ENCODE measurements around the gene LMOD1. TPM values are rescaled to one million over a fixed set of nuclear protein-coding genes. Genes with fewer than 3 reads are reported as not detected.

The LMOD1 gene
- not detected for total RNA-seq

- Mint-ChIP-seq H3K9me3 (no peaks in the 10 kb centered on the region), H3K27ac (no peak within 1 kb of the TSS), H3K36me3 (ENCODE audit: insufficient read depth in 2 of 2) (no peaks in the 10 kb centered on the region), H3K27me3 (ENCODE audit: low read depth) (peaks cover 37% of the 10 kb centered on the region), H3K4me3 (peak within 1 kb of the TSS; percentile 68 to 74), H3K4me1 (ENCODE audit: low read depth) (peaks cover 19% of the 10 kb centered on the region)
- ATAC-seq (replicated peaks in 1 of 2) (peak; percentile 56 to 57), DNase-seq (no peak)
Measured at GRCh38 chr1:201946224-201946908, at the start of gene LMOD1. TSS of gene LMOD1 (minus strand) at chr1:201946548. CDS start at chr1:201946340, 208 bp downstream.

- H3K27me3 Mint-ChIP-seq (ENCODE audit: low read depth) = no peaks in the 10 kb centered on the region
- ATAC-seq (replicated peaks in 1 of 2) (no peak), DNase-seq (no peak)
- peaks cover 3 to 8% of the 10 kb centered on the region in 2 donors for H3K36me3 Mint-ChIP-seq (ENCODE audit: insufficient read depth in 2 of 2)
- no peak overlapping the region for H3K27ac Mint-ChIP-seq
- no peak overlapping the region for H3K4me3 Mint-ChIP-seq
- no peaks in the 10 kb centered on the region for H3K9me3 Mint-ChIP-seq
- H3K4me1 Mint-ChIP-seq (ENCODE audit: low read depth) = no peaks in the 10 kb centered on the region
Measured at GRCh38 chr1:201990427-201990826, 44.1 kb upstream of the LMOD1 start.

GRCh38 chr1:201989354-201990128 lies 43.2 kb upstream of the LMOD1 start:
- DNase-seq = no peak
- H3K9me3 Mint-ChIP-seq = no peaks in the 10 kb centered on the region
- no peak overlapping the region for H3K4me3 Mint-ChIP-seq
- ATAC-seq (replicated peaks in 1 of 2) = no peak
- H3K27me3 Mint-ChIP-seq (ENCODE audit: low read depth) = no peaks in the 10 kb centered on the region
- H3K36me3 Mint-ChIP-seq (ENCODE audit: insufficient read depth in 2 of 2) = peaks cover 3 to 8% of the 10 kb centered on the region in 2 donors
- no peak overlapping the region for H3K27ac Mint-ChIP-seq
- peaks cover 4% of the 10 kb centered on the region for H3K4me1 Mint-ChIP-seq (ENCODE audit: low read depth)

- H3K27ac Mint-ChIP-seq = no peak overlapping the region
- no peaks in the 10 kb centered on the region for H3K27me3 Mint-ChIP-seq (ENCODE audit: low read depth)
- ATAC-seq (replicated peaks in 1 of 2) (no peak), DNase-seq (no peak)
- H3K4me3 Mint-ChIP-seq = no peak overlapping the region
- H3K9me3 Mint-ChIP-seq = no peaks in the 10 kb centered on the region
- peaks cover 0 to 8% of the 10 kb centered on the region in 2 donors for H3K36me3 Mint-ChIP-seq (ENCODE audit: insufficient read depth in 2 of 2)
- peaks cover 13% of the 10 kb centered on the region for H3K4me1 Mint-ChIP-seq (ENCODE audit: low read depth)
Measured at GRCh38 chr1:201988601-201989000, 42.3 kb upstream of the LMOD1 start.

- Mint-ChIP-seq H3K4me3 (no peak overlapping the region), H3K4me1 (ENCODE audit: low read depth) (peaks cover 24% of the 10 kb centered on the region), H3K27me3 (ENCODE audit: low read depth) (no peaks in the 10 kb centered on the region), H3K27ac (no peak overlapping the region), H3K36me3 (ENCODE audit: insufficient read depth in 2 of 2) (peaks cover 3 to 5% of the 10 kb centered on the region in 2 donors), H3K9me3 (no peaks in the 10 kb centered on the region)
- ATAC-seq (replicated peaks in 1 of 2) (no peak), DNase-seq (no peak)
Measured at GRCh38 chr1:201985355-201985754, 39.0 kb upstream of the LMOD1 start.

- Mint-ChIP-seq H3K27ac (no peak overlapping the region), H3K4me1 (ENCODE audit: low read depth) (peaks cover 24% of the 10 kb centered on the region)
Measured at GRCh38 chr1:201984446-201984845, 38.1 kb upstream of the LMOD1 start.

GRCh38 chr1:201983380-201983805 lies 37.0 kb upstream of the LMOD1 start:
- DNase-seq (no peak), ATAC-seq (replicated peaks in 1 of 2) (no peak)
- Mint-ChIP-seq H3K27me3 (ENCODE audit: low read depth) (no peaks in the 10 kb centered on the region), H3K9me3 (no peaks in the 10 kb centered on the region), H3K27ac (peak overlapping the region; percentile 68), H3K36me3 (ENCODE audit: insufficient read depth in 2 of 2) (peaks cover 3 to 5% of the 10 kb centered on the region in 2 donors), H3K4me3 (peak overlapping the region; percentile 96 to 99), H3K4me1 (ENCODE audit: low read depth) (peaks cover 24% of the 10 kb centered on the region)

More at GRCh38 chr1:201984446-201984845, 38.1 kb upstream of the LMOD1 start:
- ATAC-seq (replicated peaks in 1 of 2) (no peak), DNase-seq (no peak)
- Mint-ChIP-seq H3K9me3 (no peaks in the 10 kb centered on the region), H3K27me3 (ENCODE audit: low read depth) (no peaks in the 10 kb centered on the region), H3K4me3 (peak overlapping the region in 1 of 2 donors; percentile 96), H3K36me3 (ENCODE audit: insufficient read depth in 2 of 2) (peaks cover 3 to 5% of the 10 kb centered on the region in 2 donors)

GRCh38 chr1:201982623-201983379 lies 36.5 kb upstream of the LMOD1 start, which contains the start of gene RNPEP:
TSS of gene RNPEP (plus strand) at chr1:201982648. CDS start at chr1:201982667, 19 bp downstream.
- Mint-ChIP-seq H3K4me3 (peak within 1 kb of the TSS; percentile 96 to 99), H3K9me3 (no peaks in the 10 kb centered on the region), H3K27me3 (ENCODE audit: low read depth) (no peaks in the 10 kb centered on the region), H3K27ac (peak within 1 kb of the TSS; percentile 82), H3K4me1 (ENCODE audit: low read depth) (peaks cover 24% of the 10 kb centered on the region), H3K36me3 (ENCODE audit: insufficient read depth in 2 of 2) (peaks cover 3 to 5% of the 10 kb centered on the region in 2 donors)
- ATAC-seq (replicated peaks in 1 of 2) (peak; percentile 86 to 88), DNase-seq (peak; percentile 66 to 67)

GRCh38 chr1:201982082-201982622 lies 35.8 kb upstream of the LMOD1 start:
- Mint-ChIP-seq H3K9me3 (no peaks in the 10 kb centered on the region), H3K4me3 (peak overlapping the region; percentile 93), H3K4me1 (ENCODE audit: low read depth) (peaks cover 24% of the 10 kb centered on the region), H3K27ac (peak overlapping the region; percentile 82), H3K27me3 (ENCODE audit: low read depth) (no peaks in the 10 kb centered on the region), H3K36me3 (ENCODE audit: insufficient read depth in 2 of 2) (peaks cover 3 to 5% of the 10 kb centered on the region in 2 donors)
- ATAC-seq (replicated peaks in 1 of 2) (no peak), DNase-seq (peak; percentile 69 to 77)

GRCh38 chr1:201970334-201971159 lies 24.2 kb upstream of the LMOD1 start:
- Mint-ChIP-seq H3K36me3 (ENCODE audit: insufficient read depth in 2 of 2) (peaks cover 0 to 12% of the 10 kb centered on the region in 2 donors), H3K4me1 (ENCODE audit: low read depth) (peaks cover 4% of the 10 kb centered on the region), H3K4me3 (no peak overlapping the region), H3K27me3 (ENCODE audit: low read depth) (no peaks in the 10 kb centered on the region), H3K27ac (no peak overlapping the region), H3K9me3 (no peaks in the 10 kb centered on the region)
- ATAC-seq (replicated peaks in 1 of 2) (no peak), DNase-seq (no peak)

GRCh38 chr1:201968202-201968925 lies 22.0 kb upstream of the LMOD1 start:
- Mint-ChIP-seq H3K27ac (peak overlapping the region; percentile 90), H3K9me3 (no peaks in the 10 kb centered on the region), H3K36me3 (ENCODE audit: insufficient read depth in 2 of 2) (peaks cover 0 to 19% of the 10 kb centered on the region in 2 donors), H3K27me3 (ENCODE audit: low read depth) (no peaks in the 10 kb centered on the region), H3K4me3 (no peak overlapping the region), H3K4me1 (ENCODE audit: low read depth) (peaks cover 4% of the 10 kb centered on the region)
- DNase-seq (no peak), ATAC-seq (replicated peaks in 1 of 2) (no peak)

Data from activated T-cell treated with anti-CD3 and anti-CD28 coated beads, Interleukin-2, amount 50 U/mL, for 72 hours (primary cell).